Measurements from ENCODE around the gene CCDC68.

The CCDC68 gene

DNA sequence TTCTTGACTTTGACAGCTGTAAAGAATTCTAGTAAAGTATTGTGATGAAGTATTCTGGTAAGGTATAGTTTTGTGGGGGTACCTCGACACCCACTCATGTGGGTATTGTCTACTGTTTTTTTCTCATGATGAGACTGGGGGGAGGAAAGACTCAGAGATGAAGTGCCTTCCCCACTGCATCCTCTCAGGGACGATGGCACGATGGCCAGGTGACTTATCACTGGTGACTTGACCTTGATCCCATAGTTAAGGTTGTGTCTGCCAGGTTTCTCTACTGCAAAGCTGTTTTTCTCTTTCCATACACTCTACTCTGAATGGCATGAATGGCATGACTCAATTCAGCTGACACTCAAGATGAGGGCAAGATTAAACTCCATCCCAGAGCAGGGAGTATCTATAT lies 936 bp upstream of the CCDC68 start:
- no peak for DNase-seq

DNA sequence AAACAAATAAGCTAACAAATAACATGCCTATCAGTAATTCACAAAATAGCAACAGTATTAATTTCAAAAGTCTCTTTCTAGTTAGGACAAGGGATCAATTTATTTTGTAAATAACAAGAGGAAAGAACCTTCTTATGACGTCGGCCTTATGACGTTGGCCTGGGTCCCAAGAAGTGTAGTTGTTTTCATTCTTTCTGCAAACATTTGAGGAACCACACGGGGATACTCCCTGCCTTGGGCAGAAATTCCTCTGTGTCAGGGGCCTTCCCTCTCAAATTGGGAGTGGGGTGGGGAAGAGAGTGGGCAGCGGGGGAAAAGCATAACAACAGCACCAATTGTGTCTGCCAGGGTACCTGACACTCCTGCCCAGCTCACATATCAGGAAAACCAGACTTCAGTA lies 1.3 kb downstream of the CCDC68 start:
- DNase-seq: no peak

DNA sequence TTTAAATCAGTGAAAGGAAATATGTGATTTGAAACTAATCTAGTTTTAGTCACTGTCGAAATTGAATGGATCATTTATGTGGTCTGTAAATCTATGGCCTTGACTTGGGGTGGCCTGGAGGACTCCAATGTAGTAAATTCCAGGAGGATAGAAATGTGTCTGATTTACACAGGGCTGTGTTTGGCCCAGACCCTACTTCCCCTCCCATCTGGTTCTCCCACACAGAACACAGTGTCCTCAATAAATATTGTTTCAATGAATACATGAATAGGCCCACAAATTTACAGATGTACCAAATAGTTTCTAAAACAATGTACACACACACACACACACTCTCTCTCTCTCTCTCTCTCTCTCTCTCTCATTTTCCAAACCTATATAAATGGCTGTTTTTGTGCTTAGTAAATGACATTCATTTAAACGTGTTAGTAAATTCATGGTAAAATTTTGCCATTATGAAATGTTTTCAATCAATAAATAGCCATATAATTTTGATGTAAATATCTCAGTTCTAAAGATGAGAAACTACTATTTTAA lies 1.9 kb downstream of the CCDC68 start:
- DNase-seq: no peak

DNA sequence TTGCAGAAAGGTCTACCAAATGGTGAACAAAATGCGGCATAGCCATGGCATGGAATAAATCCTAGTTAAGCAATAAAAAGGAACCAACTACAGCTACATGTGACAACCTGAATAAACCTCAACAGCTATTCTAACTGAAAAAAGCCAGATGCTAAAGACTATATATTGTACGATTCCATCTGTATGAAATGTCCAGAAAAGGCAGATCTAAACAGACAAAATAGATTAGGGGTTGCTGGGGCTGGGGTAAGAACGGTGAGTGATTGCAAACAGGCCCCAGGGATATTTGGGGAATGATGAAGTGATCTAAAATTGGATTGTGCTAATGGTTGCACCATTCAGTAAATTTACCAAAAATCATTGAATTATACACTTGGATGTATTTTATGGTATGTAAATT lies 2.8 kb downstream of the CCDC68 start:
- no peak for DNase-seq

DNA sequence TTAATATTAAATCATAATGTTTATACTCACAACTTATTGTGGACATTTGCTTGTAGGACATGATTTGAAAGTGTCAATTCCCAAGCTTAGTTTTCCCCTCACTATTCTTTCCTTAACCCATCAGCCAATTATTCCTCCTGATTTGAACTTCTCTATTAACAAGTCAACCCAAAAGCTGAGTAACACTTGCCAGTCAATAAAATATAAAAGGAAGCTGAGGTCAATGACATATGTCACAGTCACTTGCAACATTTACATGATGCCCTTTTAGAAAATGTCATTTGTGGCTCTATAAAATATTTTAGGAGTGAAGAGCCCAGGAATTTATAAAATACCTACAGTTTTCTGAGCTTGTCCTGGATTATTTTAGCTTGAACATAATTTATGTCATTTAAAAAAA lies 7.2 kb downstream of the CCDC68 start:
- DNase-seq: no peak

DNA sequence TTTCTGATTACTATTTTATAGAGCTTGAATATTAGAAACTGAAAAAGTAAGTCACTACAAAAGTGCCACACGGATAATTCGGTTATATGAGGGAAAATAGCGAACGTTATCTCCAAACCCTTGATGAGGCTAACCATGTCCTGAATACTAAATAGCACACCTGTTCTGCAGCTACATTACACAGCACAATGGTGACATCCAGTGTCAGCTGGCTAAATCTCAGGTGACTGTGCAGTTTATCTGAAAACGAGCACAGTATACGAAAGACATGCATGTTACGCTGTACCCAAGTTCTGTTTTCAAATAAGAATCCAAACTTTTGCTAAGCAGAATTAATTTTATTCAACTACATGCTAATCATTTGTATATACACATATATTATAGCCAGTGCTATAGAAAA lies 9.0 kb downstream of the CCDC68 start:
- no peak for DNase-seq

DNA sequence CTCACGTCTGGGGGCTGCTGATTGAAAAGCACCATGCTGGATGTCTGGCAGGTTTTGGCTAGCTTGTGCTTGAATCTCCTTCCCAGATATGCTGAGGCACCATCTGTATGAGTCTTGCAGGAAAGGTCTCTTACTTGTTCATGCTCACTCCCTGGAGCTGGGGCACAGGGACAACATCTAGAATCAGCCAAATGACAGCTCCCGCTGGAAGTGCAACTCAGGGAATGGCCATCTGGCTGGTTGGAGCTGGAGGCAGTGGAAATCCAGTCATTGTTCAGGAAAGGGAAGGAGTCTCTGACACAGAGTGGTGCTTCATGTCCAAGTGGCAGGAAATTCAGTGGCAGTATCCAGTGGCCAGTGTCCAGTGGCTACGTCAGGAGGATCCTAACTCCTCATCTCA lies 9.7 kb downstream of the CCDC68 start:
- no peak for DNase-seq

DNA sequence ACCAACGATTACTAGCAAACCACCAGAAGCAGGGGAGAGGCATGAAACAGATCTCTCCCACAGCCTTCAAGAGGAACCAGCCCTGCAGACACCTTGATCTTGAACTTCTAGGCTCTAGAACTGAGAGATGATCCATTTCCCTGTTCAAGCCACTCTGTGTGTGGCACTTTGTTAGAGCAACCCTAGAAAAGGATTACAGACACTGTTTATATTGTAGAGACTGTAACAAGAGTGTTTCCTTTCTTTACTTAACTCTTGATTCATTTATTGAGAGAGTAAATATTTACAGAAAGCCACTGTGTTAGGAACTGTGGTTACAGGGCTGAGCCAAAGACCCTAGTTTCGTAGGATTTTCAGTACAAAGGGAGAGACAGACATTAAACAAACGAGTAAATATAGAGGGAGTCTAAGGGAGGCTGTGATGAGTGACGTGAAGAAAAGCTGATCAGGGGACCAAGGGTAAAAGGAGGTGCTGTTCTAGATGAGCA lies 10.9 kb downstream of the CCDC68 start:
- no peak for DNase-seq

DNA sequence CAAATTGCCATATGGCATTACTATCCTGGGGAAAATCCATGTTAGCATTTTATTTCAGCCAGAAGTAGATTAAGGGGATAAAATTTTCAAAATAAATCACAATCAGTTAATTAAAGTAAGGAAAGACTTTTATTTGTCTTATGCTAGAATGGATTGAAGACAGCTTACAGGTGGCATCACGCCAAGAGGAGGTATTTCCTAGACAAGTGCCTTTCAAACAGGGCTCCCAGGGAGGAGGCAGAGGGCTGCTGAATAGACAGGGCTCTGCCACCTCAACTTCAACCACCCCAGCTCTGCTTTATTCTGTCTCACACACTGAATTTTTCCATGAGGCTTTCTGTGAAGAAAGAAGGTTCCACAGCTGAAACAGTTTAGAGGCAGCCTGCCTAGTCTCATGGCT lies 12.2 kb downstream of the CCDC68 start:
- DNase-seq: no peak

DNA sequence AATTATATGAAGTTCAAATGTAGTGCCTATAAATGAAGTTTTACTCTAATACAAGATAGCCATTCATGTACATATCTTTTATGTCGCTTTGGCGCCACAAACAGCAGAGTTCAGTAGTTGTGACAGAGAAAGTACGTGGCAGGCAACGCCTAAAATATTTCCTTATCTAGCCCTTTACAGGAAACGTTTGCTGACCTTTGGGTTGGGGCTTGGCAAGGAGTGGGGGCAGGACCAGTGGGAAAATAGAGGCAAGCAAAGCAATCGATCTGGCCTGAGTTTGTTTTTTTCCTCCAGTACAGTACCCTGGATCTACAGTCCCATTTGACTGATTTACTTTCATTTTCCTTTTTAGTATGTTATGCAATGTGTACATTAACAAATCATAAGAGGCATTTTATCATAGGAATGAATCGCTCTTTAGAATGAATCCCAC lies 13.1 kb downstream of the CCDC68 start:
- no peak for DNase-seq

DNA sequence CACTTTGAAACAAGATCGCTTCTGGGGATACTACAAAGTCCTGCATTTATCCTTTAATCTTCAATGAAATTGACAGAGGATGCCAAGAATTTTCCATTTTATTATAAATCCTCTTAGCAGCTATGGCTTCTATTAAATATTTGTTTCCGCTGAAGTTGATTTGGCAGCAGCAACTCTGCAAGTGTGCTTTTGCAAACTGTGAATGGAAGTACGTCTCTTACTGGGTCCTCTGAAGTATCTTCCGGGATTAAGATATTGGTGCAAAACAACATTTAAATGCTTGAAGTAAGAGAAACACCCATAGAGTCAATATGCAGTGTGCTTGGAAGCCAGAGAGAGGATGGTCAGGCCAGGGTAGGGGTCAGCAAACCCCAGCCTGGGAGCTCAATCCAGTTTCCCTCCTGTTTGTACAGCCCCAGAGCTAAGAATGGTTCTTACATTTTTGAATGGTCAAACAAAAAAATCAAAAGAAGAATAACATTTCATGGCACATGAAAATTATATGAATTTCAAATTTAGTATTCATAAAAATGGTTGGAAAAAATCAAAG lies 13.6 kb downstream of the CCDC68 start:
- no peak for DNase-seq

DNA sequence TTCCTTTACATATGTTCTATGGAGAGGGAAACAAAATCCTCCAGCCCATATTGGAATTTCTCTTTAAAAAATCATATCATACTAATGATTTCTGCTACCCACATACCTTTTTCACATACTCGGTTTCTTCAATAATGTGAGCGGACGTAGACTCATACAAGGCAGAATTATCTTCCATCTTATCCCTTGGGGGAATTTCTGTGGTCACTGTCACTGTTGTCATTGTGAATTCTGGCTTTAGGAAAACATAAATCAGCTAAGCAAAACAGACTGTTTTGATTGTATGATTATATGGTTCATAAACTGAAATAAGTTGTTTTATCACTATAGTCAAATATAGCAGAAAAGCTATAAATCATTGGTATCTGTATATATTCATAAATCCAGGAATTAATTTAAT lies 16.7 kb downstream of the CCDC68 start:
- DNase-seq: no peak

DNA sequence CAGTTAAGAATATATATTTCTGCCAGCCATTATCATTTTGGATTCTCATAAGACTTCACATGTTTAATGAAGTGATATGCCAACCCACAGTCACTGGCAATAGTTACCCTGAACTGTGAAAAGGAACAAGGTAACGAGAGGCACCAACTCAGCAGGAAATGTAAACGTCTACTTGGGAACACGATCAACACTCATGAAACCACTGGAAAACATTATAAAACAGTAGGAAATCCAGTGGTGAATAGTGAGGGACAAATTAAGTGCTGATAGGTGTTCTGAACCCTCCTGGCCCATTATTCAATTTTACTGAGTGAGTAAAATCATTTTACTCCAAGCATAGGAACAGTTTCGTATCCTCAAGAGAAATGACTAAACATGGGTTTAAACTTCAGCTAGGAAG lies 17.1 kb downstream of the CCDC68 start:
- no peak for DNase-seq

DNA sequence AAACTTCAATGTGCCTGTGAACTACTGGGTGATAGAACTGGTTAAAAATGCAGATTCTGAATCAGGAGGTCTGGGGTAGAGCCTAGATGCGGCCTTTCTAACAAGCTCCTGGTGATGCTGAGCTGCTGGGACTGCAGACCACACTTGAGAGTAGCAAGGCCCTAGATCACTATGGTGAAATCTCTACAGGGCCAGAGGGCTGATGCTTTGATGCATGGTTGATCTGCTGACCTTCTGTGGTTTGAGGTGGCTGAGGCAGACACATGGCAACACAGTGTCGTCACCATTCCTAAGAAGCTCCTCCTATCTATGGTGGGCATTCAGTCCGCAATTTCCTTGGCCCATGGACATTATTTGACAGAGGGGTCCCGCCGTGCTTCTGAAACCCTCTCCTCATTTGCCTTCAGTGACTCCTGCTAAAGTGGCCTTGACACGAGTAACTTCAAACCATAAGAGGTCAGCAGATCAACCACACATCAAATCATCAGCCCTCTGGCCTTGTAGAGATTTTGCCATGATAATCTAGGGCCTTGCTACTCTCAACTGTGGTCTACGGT lies 19.8 kb downstream of the CCDC68 start:
- DNase-seq: no peak

DNA sequence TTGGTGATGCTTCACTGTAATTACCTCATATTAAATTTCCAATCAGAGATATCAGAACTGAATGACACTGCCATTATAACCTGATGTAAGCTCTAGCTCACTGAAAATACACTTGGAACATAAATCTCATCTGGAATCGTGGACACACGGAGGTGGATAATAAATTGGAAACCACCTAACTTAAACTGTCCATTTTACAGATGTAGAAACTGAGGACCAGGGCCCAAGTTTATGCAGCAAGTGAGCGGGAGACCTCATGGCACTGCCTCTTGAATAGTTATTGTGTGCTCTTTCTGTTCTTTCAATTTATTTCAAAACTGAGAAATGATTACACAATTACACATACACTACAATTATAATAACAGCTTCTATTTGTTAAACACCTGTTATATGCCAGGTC lies 20.8 kb downstream of the CCDC68 start:
- no peak for DNase-seq

DNA sequence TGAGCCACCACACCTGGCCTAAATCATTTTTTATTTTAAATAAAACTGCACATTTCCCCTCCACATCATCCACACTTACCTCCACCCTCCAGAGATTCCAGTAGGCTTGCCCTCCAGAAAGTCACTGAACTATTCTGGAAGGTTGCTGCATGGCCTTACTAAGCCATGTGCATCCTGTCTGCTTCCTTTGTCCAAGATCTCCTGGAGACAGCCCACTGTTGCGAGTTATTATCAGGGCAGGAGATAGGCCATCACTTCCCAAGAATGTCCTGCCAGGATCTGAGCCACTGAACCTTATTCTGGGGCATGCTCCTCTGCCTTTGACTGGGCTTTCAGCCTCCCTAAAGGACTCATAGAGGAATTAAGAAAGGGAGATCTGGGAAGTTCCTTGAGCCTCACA lies 26.8 kb downstream of the CCDC68 start:
- DNase-seq: no peak

DNA sequence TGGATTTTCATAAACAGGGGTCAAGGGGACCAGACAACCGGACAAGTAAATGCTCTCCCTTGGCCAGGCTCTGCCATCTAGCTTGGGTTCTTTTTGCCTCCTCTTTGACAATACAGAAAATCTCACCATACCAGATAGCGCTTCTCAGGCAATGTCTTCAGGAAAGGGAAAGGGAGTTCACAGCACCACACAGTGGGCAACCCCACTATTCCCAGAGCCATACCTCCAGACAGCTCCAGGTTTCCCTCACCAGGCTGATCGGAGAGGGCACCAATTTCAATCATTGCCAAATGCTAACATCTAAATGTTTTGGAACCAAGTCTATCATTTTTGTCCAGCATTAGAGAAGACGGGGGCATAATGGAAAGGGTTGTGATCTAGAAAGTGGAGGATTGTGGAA lies 28.1 kb downstream of the CCDC68 start:
- no peak for DNase-seq

DNA sequence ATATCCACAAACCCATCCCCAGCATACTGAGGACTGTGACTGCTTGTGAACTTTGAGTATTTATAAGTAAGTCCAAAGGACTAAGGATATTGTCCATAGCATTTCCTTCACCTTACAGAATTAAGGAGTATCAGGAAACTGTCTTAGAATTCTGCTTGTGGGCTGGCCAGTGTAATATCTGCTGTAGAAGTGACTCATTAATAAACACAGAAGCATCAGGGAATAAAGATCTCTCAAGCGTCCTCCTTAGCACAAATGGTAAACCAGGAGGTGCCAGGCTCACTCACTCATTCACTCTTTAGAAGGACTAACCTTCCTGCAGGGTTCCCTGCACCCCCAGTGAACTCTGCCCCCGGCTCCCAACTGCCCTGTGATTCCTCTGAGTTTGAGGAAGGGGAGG lies 31.0 kb downstream of the CCDC68 start:
- DNase-seq: no peak

DNA sequence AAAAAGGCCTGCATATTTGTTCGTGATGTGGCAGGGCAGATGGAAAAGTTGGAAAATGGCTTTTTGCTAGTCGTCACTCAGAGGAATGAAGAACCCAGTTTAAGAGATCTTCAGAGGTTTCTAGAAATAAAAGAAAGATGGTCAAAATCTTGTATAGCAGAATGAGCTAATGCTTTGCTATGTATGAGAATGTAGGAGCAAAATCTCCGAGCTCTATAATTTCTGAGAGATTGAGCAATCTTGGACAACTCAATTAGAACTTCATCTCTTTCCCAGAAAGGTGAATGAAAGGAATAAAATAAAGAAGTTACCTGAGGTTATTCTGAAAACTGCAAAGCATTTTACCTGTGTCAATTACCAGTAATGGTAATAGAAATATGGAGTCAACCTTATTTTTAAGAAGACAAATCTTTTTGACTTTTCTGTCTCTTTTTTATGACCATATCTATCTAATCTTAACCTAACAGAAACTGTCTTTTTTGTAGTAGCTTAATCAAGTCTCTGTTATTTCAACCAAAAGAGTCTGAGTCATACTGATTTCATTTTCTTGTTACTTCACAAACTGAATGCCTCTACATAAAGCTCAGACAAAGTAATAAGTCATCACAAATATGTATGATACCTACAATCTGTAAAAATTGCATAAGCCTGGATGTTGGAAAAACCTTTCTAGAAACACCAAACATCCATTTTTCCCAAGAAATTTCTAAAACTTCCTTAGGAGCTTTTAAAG lies 32.5 kb downstream of the CCDC68 start:
- no peak for DNase-seq

DNA sequence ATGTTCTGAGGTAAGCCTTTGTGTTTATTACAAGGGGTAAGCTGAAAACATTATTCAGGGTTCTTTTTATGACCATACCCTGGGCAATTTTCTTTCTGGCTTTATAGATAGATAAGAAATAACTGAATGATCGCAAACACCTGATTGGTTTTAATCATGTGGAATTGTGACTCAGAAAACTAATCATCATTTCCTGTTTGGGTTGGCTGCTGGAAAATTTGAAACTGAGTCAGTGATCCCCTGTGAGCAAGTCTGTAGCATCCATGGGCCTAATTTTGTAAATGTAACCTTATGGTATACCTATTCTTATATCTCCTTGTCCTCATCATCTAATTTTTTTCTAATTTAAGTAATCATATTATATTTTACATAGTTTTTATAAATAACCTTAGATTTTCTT lies 34.3 kb downstream of the CCDC68 start:
- DNase-seq: no peak

DNA sequence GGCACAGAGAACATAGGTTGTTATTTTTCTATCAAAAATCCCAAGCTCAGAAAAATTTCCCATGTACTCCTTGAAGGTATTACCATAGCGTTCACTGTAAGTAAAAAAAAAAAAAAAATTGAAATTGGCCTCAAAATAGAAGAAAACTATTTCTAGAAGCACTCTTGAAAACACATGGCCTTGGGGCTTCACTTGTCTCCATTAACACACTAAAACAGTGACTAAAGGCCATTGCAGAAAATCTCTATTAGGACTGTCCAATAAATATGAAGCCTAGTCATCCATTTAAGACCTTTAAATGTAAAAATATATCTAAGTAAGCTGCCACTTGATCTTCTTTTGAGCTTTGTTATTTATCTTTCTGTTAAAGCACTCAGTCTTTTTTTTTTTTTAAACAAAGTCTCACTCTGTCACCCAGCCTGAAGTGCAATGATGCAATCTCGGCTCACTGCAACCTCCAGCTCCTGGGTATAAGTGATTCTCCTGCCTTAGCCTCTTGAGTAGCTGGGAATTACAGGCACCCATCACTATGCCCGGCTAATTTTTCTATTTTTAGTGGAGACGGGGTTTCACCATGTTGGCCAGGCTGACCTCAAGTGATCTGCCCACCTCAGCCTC lies 35.8 kb downstream of the CCDC68 start:
- no peak for DNase-seq

DNA sequence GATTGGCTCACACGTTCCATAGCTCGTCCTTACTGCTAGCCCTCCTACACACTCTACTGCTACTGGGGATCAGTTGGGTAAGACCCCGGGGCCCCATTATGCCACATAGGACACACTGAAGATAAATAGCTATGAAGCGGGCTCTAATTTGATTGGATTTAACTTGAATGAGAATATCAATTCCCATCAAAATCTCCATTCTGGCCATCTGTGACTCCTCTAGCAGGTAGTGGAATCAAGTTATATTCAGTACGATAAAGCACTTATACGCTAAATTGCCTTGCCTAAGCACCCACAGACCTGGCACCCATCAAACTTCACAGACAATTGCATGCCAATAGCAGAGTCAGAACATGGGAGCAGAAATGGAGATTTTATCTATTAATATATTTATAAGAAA lies 39.8 kb downstream of the CCDC68 start:
- no peak for DNase-seq

DNA sequence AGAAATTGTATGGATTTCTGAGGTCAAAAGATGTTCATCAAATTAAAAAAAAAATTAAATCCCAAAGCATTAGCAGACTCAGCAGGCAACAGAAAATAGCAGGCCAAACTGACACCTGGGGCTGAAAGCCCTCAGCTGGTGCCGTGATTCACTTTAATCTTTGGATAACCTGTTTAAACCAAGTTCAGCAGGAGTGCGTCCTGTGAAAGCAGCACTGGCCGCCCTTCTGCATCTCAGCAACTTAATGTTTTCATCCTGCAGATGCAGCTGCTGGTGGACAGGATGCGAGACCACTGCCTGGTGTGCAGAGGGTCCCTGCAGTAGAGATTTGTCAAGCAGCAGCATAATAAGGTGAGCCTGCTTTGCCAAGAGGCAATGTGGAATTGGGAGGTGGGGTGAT lies 41.2 kb downstream of the CCDC68 start:
- DNase-seq: no peak

DNA sequence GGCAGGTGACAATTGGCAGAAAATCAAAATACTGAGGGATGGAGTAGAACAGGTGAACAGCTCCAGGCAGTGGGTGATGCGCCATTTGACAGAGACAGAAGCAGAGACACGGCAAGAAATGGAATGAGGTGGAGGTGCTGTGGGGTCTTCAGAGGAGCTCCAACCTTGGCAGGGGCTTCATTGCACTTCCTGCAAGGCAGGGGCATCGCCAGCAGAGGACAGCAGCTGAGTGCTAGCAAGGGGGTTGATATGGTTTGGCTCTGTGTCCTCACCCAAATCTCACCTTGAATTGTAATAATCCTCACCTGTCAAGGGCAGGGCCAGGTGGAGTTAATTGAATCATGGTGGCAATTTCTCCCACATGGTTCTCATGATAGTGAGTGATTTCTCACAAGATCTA lies 42.8 kb downstream of the CCDC68 start:
- DNase-seq: no peak

All from activated naive CD4-positive, alpha-beta T cell treated with anti-CD3 and anti-CD28 coated beads, Interleukin-2, amount 50 U/mL, for 16 hours (primary cell).